Measurements from ENCODE around the gene F8A3.

GRCh38 chrX:155441097-155441496 lies 17.3 kb downstream of the F8A3 start:
- TF ChIP-seq CTCF (IDR thresholded peaks at IDR 0.05) (no peak), POLR2A (IDR thresholded peaks at IDR 0.05) (no peak)

Data from Peyer's patch (tissue), 4 donors.